Panc1 (cell line): ENCODE data around the gene MYH1. TPM values are rescaled to one million over a fixed set of nuclear protein-coding genes. Genes with fewer than 3 reads are reported as not detected.

ENCODE experiments used
- ATAC-seq: fragments of 200-7000 bp; cut with Tn5 transposase; 2 replicates; pipeline ENCODE4 v1.9.1; 2020; ENCODE audit warnings: mild to moderate bottlenecking, moderate library complexity
- BruUV-seq: library from RNA; stranded (reverse); fragments of 400-500 nt; replicated peaks from 2 replicates; lab custom pipeline; 2021; lab: Mats Ljungman, UMichigan
- CTCF ChIA-PET: fragments of 300-600 bp; sonication (Branson Sonifier 250); formaldehyde crosslinking; loops from one replicate; lab custom pipeline; 2022; ENCODE audit warnings: antibody characterized with exemption; lab: Charles Lee
- POLR2A ChIA-PET: fragments of 300-600 bp; sonication (Branson Sonifier 250); formaldehyde crosslinking; loops from one replicate; lab custom pipeline; 2022; ENCODE audit warnings: antibody characterized with exemption; lab: Charles Lee
- DNase-seq: peaks from one replicate; pipeline ENCODE4 v3.0.0-alpha.2; 2010; ENCODE audit warnings: low read depth, low spot score
- H3K27ac ChIP-seq: 2 replicates; pipeline ENCODE4 v1.5.1; 2011; ENCODE audit warnings: mild to moderate bottlenecking, low read length, inconsistent platforms
- H3K27me3 ChIP-seq: fragments of 200-500 bp; sonication (Bioruptor generic); 2 replicates; pipeline ENCODE4 v1.6.0; 2014; ENCODE audit warnings: low read length, inconsistent platforms; ENCODE audit not compliant: control insufficient read depth, insufficient read depth
- H3K36me3 ChIP-seq: fragments of 200-500 bp; sonication (Bioruptor generic); 2 replicates; pipeline ENCODE4 v1.5.1; 2014; ENCODE audit warnings: inconsistent platforms, mild to moderate bottlenecking, low read length, moderate library complexity; ENCODE audit not compliant: control insufficient read depth, insufficient read depth
- H3K4me1 ChIP-seq: 2 replicates; pipeline ENCODE4 v1.5.1; 2011; ENCODE audit warnings: inconsistent platforms, mild to moderate bottlenecking, low read length, moderate library complexity; ENCODE audit not compliant: control insufficient read depth, insufficient read depth
- H3K4me3 ChIP-seq, 2 experiments: 2 replicates each; pipeline ENCODE4 v1.5.1; 2011 to 2012; ENCODE audit warnings: low read depth in 2 of 2, low read length in 2 of 2, mild to moderate bottlenecking in 2 of 2, inconsistent platforms in 1 of 2, moderate library complexity in 1 of 2
- H3K9me3 ChIP-seq: fragments of 200-500 bp; sonication (Bioruptor generic); 2 replicates; pipeline ENCODE4 v1.5.1; 2014; ENCODE audit warnings: low read depth, mild to moderate bottlenecking, inconsistent platforms, low read length, moderate library complexity; ENCODE audit not compliant: control insufficient read depth, insufficient read depth
- CTCF ChIP-seq: fragments of 450-650 bp; IDR thresholded peaks from 2 replicates; pipeline ENCODE4 v1.5.1; 2017; ENCODE audit warnings: mild to moderate bottlenecking
- POLR2AphosphoS5 ChIP-seq: IDR thresholded peaks from 2 replicates; pipeline ENCODE4 v1.6.1; 2012; ENCODE audit warnings: mild to moderate bottlenecking, low read depth, low read length, moderate library complexity
- SIN3A ChIP-seq: IDR thresholded peaks from 2 replicates; pipeline ENCODE4 v1.6.1; 2012; ENCODE audit warnings: low read depth, mild to moderate bottlenecking, low read length, moderate library complexity, borderline replicate concordance; ENCODE audit not compliant: insufficient read depth
- TCF7L2 ChIP-seq: IDR thresholded peaks from 2 replicates; pipeline ENCODE4 v1.6.1; 2011; ENCODE audit warnings: mild to moderate bottlenecking, low read depth, low read length, inconsistent platforms
- in situ Hi-C: cut with HindIII; loops from 2 replicates; pipeline ENCODE4 v1.10.0; 2016; ENCODE audit warnings: low sequenced_read_pairs, low pct_unique_long_range_greater_than_20kb
- intact Hi-C: fragments of 100-400 bp; cut with micrococcal nuclease; formaldehyde crosslinking; loops from one replicate; pipeline ENCODE4 v1.10.0; 2022; ENCODE audit not compliant: unreplicated experiment
- total RNA-seq: library from RNA; stranded (reverse); gene quantifications from one replicate; pipeline ENCODE4 v1.2.1, GENCODE V29; 2021; ENCODE audit not compliant: unreplicated experiment
- TF ChIP-seq, protein P1 (sequence below), 2 experiments: IDR thresholded peaks; 2 replicates each; pipeline ENCODE4 v1.6.1; 2011 to 2012; ENCODE audit warnings: low read depth in 2 of 2, control low read depth in 1 of 2, low read length in 1 of 2, mild to moderate bottlenecking in 1 of 2, moderate library complexity in 1 of 2; ENCODE audit not compliant: insufficient read depth in 1 of 2

The MYH1 gene
- total RNA-seq, 1 experiment from 2014 or later: not detected

DNA sequence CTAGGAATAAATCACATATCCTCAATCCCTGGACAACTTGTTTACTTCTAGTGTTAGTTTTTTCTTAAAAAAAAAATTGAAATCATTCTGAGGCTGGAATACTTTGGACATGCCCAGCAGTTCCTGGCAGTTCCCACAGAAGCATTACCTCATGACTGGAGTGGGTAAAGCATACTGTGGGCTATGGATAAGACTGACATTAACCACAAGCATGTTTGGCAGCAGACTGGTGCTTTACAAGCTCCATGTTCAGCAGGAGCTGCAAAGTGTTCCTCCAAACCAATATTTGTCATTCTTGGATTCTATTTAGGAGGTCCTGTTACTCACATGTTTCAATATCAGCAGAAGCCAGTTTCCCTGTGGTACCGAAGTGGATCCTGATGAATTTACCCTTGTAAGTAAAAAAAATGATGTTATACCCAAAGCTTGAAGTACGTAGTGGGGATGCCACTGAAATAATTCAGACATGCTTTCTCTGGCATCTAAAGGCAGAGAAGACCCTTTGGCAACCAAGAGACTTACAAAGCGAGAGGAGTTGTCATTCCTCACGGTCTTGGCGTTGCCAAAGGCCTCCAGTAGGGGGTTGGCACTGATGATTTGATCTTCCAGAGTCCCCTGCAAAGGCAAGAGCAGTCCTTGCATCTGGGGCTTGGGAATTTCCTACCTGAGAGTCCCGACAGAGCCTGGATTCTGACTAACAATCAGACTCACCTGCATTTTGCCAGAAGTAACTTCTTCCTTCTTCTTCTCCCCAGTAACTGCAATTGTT is 4.9 kb downstream of the MYH1 start:
- intact Hi-C loops (no loop called here), in situ Hi-C loops (no loop called here)
- H3K27me3 ChIP-seq: no peaks in the 10 kb centered on the region
- no peak overlapping the region for H3K4me3 ChIP-seq
- BruUV-seq: no TSS peak
- no peak for ATAC-seq
- no peaks in the 10 kb centered on the region for H3K36me3 ChIP-seq
- no peaks in the 10 kb centered on the region for H3K4me1 ChIP-seq
- H3K9me3 ChIP-seq: no peaks in the 10 kb centered on the region
- DNase-seq: no peak
- no peak overlapping the region for H3K27ac ChIP-seq
- ChIA-PET CTCF (no interaction called here), POLR2A (interaction anchor here (0.6 kb wide), 1 partner anchor 768 kb away, joined by 4 read pairs; no protein-coding TSS in a partner anchor)
- TF ChIP-seq SIN3A (no peak), CTCF (no peak), POLR2AphosphoS5 (no peak)
- TF ChIP-seq, protein P1, sequence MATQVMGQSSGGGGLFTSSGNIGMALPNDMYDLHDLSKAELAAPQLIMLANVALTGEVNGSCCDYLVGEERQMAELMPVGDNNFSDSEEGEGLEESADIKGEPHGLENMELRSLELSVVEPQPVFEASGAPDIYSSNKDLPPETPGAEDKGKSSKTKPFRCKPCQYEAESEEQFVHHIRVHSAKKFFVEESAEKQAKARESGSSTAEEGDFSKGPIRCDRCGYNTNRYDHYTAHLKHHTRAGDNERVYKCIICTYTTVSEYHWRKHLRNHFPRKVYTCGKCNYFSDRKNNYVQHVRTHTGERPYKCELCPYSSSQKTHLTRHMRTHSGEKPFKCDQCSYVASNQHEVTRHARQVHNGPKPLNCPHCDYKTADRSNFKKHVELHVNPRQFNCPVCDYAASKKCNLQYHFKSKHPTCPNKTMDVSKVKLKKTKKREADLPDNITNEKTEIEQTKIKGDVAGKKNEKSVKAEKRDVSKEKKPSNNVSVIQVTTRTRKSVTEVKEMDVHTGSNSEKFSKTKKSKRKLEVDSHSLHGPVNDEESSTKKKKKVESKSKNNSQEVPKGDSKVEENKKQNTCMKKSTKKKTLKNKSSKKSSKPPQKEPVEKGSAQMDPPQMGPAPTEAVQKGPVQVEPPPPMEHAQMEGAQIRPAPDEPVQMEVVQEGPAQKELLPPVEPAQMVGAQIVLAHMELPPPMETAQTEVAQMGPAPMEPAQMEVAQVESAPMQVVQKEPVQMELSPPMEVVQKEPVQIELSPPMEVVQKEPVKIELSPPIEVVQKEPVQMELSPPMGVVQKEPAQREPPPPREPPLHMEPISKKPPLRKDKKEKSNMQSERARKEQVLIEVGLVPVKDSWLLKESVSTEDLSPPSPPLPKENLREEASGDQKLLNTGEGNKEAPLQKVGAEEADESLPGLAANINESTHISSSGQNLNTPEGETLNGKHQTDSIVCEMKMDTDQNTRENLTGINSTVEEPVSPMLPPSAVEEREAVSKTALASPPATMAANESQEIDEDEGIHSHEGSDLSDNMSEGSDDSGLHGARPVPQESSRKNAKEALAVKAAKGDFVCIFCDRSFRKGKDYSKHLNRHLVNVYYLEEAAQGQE (IDR thresholded peaks at IDR 0.05; ENCODE audit: insufficient read depth in 1 of 2, low read depth in 2 of 2, low read length in 1 of 2): no peak

DNA sequence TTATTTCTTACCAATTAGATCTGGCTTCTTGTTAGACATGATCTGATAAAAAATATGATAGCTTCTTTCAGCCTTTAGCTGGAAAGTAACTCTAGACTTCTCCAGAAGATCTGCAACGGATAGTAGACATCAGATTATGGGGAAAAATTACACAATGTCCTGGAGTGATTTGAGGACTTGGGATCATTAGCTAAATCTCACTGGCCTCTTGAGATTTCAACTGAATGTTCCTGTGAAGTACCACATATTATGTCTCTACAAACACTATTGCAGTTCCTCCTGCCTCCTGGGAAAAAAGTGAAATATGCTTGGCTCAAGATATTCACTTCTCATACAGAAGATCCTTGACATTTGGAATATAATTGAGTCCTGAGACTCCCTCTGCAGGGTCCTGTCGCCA is 5.5 kb downstream of the MYH1 start:
- no peak for TF ChIP-seq SIN3A
- no peak for TF ChIP-seq TCF7L2
- TF ChIP-seq POLR2AphosphoS5: no peak
- TF ChIP-seq, protein P1 (IDR thresholded peaks at IDR 0.05; ENCODE audit: insufficient read depth in 1 of 2, low read depth in 2 of 2, low read length in 1 of 2): no peak
- TF ChIP-seq CTCF: no peak
- no TSS peak for BruUV-seq
- intact Hi-C loops (no loop called here), in situ Hi-C loops (no loop called here)
- Histone ChIP-seq H3K9me3 (no peaks in the 10 kb centered on the region), H3K27me3 (no peaks in the 10 kb centered on the region), H3K36me3 (no peaks in the 10 kb centered on the region), H3K4me1 (no peaks in the 10 kb centered on the region), H3K4me3 (no peak overlapping the region), H3K27ac (no peak overlapping the region)
- ChIA-PET CTCF (no interaction called here), POLR2A (interaction anchor here (0.6 kb wide), 1 partner anchor 769 kb away, joined by 4 read pairs; no protein-coding TSS in a partner anchor)
- DNase-seq (no peak), ATAC-seq (no peak)
